ENCODE measurements around the gene ATP6V0E2.
"Not testable (repeated sequence)": the region's sequence is repeated elsewhere in the genome, so short reads cannot be mapped to it uniquely, and the experiment has no call there.

DNA sequence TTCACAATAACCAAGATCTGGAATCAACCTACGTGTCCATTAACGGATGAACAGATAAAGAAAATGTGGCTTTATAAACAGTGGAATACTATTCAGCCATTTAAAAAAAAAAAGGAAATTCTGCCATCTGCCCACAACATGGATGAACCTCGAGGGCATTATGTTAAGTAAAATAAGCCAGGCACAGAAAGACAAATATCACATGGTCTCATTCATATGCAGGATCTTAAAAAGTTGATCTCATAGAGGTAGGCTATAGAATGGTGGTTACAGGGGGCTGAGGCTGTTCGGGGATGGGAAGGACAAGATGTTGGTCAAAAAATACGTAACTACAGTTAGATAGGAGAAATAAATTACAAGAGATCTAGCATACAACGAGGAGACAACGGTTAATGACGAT lies 21.2 kb downstream of the ATP6V0E2 start:
- TF ChIP-seq, protein P1, sequence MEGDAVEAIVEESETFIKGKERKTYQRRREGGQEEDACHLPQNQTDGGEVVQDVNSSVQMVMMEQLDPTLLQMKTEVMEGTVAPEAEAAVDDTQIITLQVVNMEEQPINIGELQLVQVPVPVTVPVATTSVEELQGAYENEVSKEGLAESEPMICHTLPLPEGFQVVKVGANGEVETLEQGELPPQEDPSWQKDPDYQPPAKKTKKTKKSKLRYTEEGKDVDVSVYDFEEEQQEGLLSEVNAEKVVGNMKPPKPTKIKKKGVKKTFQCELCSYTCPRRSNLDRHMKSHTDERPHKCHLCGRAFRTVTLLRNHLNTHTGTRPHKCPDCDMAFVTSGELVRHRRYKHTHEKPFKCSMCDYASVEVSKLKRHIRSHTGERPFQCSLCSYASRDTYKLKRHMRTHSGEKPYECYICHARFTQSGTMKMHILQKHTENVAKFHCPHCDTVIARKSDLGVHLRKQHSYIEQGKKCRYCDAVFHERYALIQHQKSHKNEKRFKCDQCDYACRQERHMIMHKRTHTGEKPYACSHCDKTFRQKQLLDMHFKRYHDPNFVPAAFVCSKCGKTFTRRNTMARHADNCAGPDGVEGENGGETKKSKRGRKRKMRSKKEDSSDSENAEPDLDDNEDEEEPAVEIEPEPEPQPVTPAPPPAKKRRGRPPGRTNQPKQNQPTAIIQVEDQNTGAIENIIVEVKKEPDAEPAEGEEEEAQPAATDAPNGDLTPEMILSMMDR (IDR thresholded peaks at IDR 0.05; ENCODE audit: low read depth, low read length) = not testable (repeated sequence)
- not testable (repeated sequence) for TF ChIP-seq EZH2phosphoT487 (IDR thresholded peaks at IDR 0.05; ENCODE audit: low read depth)
